ENCODE results near the gene PCYT2. TPM values are rescaled to one million over a fixed set of nuclear protein-coding genes. Genes with fewer than 3 reads are reported as not detected.

The PCYT2 gene
- total RNA-seq, 1 donor from 2014 or later = 33.2 TPM

DNA sequence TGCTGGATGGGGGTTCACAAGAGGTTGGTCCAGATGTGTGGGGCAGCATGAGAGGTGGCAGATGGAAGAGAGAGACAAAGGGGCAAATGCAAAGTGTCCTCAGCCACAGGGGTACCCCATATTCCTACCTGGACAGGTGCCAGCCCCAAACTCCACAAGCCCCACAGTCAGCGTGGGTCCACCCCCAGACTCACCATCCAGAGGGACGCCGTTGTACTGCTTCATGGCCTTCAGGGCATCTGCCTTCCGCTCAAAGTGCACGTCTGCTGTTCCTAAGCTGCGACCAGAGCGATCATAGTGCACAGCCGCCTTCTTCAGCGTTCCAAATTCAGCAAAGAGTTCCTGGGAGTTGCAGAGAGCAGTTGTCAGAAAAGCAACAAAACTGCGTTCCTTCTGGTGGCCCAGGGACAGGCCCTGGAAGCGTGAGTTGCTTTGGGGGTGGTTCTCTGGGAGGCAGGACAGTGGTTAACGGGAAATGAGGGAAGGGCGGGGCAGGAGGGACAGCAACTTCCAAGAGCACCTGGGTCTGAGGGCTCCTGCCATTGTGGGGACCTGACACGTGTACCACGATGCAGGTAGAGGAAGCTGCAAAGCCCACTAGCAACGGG is 22.1 kb downstream of the PCYT2 start:
- DNase-seq (ENCODE audit: extremely low spot score, unreplicated experiment) = no peak
- no peaks in the 10 kb centered on the region for H3K9me3 Mint-ChIP-seq (ENCODE audit: unreplicated experiment)
- H3K36me3 Mint-ChIP-seq (ENCODE audit: unreplicated experiment) = peaks cover 25% of the 10 kb centered on the region
- peak overlapping the region; percentile 54 for H3K4me3 Mint-ChIP-seq (ENCODE audit: unreplicated experiment)
- H3K4me1 Mint-ChIP-seq (ENCODE audit: unreplicated experiment) = peaks cover 25% of the 10 kb centered on the region
- TF ChIP-seq, protein P1, sequence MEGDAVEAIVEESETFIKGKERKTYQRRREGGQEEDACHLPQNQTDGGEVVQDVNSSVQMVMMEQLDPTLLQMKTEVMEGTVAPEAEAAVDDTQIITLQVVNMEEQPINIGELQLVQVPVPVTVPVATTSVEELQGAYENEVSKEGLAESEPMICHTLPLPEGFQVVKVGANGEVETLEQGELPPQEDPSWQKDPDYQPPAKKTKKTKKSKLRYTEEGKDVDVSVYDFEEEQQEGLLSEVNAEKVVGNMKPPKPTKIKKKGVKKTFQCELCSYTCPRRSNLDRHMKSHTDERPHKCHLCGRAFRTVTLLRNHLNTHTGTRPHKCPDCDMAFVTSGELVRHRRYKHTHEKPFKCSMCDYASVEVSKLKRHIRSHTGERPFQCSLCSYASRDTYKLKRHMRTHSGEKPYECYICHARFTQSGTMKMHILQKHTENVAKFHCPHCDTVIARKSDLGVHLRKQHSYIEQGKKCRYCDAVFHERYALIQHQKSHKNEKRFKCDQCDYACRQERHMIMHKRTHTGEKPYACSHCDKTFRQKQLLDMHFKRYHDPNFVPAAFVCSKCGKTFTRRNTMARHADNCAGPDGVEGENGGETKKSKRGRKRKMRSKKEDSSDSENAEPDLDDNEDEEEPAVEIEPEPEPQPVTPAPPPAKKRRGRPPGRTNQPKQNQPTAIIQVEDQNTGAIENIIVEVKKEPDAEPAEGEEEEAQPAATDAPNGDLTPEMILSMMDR (IDR thresholded peaks at IDR 0.05) = no peak
- H3K27me3 Mint-ChIP-seq (ENCODE audit: unreplicated experiment) = no peaks in the 10 kb centered on the region
- no peak overlapping the region for H3K27ac Mint-ChIP-seq (ENCODE audit: unreplicated experiment)

DNA sequence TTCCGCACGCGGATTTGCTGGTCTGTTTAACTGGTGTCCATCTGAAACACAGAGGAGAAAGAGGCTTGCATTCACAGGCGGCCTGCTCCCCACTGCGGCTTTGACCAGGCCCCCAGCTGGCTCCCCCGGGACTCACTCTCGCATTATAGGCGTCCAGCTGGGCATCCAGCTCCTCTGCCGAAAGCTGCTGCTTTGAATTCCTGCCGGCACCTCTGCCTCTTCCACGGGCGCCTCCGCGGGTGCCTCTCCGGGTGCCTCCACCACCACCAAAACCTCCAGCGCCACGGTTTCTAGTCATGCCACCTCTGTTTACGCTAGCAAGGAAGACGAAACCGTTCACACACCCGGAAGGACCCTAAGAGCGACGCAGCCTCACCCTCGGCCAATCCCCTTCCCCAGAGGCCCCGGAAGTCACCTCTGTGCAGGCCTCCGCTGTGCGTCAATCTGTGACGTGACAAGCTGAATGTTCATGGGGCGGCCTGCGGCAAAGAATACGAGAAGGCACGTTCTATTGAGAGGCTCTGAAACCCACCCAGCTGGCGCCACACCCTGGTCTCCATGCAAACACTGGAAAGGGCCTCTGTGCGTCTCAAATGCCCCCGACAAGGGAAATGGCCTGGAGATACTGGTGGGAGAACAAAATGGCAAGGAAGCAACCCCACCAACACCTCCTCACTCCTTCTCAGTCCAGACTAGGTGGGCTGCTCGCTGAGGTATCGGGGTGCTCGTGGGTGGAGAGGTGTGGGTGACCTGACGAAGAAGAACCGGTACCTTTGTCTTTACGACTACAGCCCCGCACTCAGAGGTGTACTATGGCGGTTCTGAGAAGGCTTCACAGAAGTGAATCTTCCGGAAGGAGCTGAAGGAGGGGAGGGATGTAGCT is 22.9 kb downstream of the PCYT2 start:
- H3K4me1 Mint-ChIP-seq (ENCODE audit: unreplicated experiment) = peaks cover 25% of the 10 kb centered on the region
- peaks cover 23% of the 10 kb centered on the region for H3K36me3 Mint-ChIP-seq (ENCODE audit: unreplicated experiment)
- H3K27ac Mint-ChIP-seq (ENCODE audit: unreplicated experiment) = no peak overlapping the region
- H3K27me3 Mint-ChIP-seq (ENCODE audit: unreplicated experiment) = no peaks in the 10 kb centered on the region
- H3K4me3 Mint-ChIP-seq (ENCODE audit: unreplicated experiment) = peak overlapping the region; percentile 45
- TF ChIP-seq, protein P1 (IDR thresholded peaks at IDR 0.05) = no peak
- no peaks in the 10 kb centered on the region for H3K9me3 Mint-ChIP-seq (ENCODE audit: unreplicated experiment)
- DNase-seq (ENCODE audit: extremely low spot score, unreplicated experiment) = no peak

DNA sequence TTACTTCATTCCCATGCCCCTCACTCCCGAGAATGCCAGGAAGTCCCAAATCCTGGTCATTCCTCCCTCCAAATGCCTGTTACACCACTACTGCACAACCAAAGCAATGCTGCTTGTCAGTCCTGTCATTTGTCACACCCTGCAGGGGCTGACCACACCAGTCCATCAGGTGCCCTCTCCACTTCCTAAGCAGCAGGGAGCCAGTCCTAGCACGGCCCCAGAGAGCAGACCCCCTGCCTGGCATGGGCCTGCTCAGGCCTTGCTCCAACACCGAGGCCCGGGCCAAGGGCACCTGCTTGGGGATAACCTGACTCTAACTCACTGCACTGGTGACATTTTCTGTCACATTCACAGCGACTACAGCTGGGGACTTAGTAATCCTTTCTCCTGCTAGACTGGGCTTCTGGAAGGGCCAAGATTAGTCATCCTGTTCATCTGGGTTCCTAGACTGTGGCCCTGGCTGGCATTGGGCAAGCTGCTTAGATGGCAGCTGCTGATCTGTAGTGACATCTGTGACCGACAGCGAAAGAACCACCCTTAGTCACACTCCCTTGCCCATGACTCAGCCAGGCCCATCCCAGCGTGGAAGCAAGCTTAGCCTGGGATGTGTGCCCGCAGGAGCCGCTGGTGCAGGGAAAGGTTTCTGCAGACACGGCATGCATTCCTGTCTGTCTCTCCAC is 25.2 kb downstream of the PCYT2 start:
- Mint-ChIP-seq H3K27ac (ENCODE audit: unreplicated experiment) (peak overlapping the region; percentile 66), H3K27me3 (ENCODE audit: unreplicated experiment) (no peaks in the 10 kb centered on the region), H3K4me1 (ENCODE audit: unreplicated experiment) (peaks cover 20% of the 10 kb centered on the region), H3K9me3 (ENCODE audit: unreplicated experiment) (no peaks in the 10 kb centered on the region), H3K36me3 (ENCODE audit: unreplicated experiment) (peaks cover 26% of the 10 kb centered on the region), H3K4me3 (ENCODE audit: unreplicated experiment) (no peak overlapping the region)
- no peak for DNase-seq (ENCODE audit: extremely low spot score, unreplicated experiment)
- TF ChIP-seq, protein P1 (IDR thresholded peaks at IDR 0.05) = no peak

DNA sequence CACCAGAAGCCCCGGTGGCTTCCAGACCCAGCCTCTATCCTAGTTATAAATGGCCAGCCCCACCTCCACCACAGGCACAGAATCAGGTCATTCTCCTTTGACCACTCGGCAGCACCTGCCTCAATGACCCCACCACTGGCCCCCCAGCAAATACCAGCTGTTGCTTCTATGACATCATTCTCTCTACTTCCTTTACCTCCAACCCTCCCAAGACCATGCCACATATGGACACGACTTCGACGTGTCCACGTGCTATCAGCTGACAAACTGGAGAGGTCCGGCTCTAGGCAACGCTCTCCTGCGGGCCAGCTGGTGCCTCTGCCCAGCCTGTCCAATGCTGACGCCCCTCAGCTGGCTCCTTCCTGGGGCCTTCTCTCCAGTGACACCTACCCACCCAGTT is 25.7 kb downstream of the PCYT2 start:
- TF ChIP-seq, protein P1 (IDR thresholded peaks at IDR 0.05) = no peak
- Mint-ChIP-seq H3K4me3 (ENCODE audit: unreplicated experiment) (no peak overlapping the region), H3K27me3 (ENCODE audit: unreplicated experiment) (no peaks in the 10 kb centered on the region), H3K36me3 (ENCODE audit: unreplicated experiment) (peaks cover 26% of the 10 kb centered on the region), H3K27ac (ENCODE audit: unreplicated experiment) (peak overlapping the region; percentile 66), H3K4me1 (ENCODE audit: unreplicated experiment) (peaks cover 16% of the 10 kb centered on the region), H3K9me3 (ENCODE audit: unreplicated experiment) (no peaks in the 10 kb centered on the region)
- no peak for DNase-seq (ENCODE audit: extremely low spot score, unreplicated experiment)

DNA sequence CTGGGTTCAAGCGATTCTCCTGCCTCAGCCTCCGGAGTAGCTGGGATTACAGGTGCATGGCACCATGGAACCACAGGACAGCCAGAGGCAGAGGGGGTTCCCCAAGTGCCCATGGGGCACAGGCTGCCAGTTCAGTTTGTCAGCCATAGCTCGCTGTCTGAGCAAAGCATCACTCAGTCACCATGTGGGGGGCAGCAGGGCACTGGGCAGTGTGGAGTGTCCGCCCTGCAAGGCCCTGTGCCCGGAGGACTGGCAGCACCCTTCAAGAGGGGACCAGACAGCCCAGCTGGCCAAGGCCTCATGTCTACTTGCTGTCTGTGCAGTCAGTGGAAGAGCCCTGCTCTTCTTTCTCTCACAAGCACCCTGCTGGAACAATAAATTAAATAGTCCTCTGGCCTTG is 26.2 kb downstream of the PCYT2 start:
- DNase-seq (ENCODE audit: extremely low spot score, unreplicated experiment) = no peak
- H3K9me3 Mint-ChIP-seq (ENCODE audit: unreplicated experiment) = no peaks in the 10 kb centered on the region
- H3K27me3 Mint-ChIP-seq (ENCODE audit: unreplicated experiment) = no peaks in the 10 kb centered on the region
- H3K4me1 Mint-ChIP-seq (ENCODE audit: unreplicated experiment) = peaks cover 11% of the 10 kb centered on the region
- peaks cover 26% of the 10 kb centered on the region for H3K36me3 Mint-ChIP-seq (ENCODE audit: unreplicated experiment)
- TF ChIP-seq, protein P1 (IDR thresholded peaks at IDR 0.05) = no peak
- H3K27ac Mint-ChIP-seq (ENCODE audit: unreplicated experiment) = peak overlapping the region; percentile 19
- H3K4me3 Mint-ChIP-seq (ENCODE audit: unreplicated experiment) = no peak overlapping the region

All from osteocyte (in vitro differentiated cells).